T-helper 9 cell (primary cell): ENCODE data around the gene RPTOR.
"Not testable (repeated sequence)": the region's sequence is repeated elsewhere in the genome, so short reads cannot be mapped to it uniquely, and the experiment has no call there.

ENCODE experiments used
- DNase-seq: peaks from one replicate; pipeline ENCODE4 v3.0.0-alpha.2; 2020

The RPTOR gene

DNA sequence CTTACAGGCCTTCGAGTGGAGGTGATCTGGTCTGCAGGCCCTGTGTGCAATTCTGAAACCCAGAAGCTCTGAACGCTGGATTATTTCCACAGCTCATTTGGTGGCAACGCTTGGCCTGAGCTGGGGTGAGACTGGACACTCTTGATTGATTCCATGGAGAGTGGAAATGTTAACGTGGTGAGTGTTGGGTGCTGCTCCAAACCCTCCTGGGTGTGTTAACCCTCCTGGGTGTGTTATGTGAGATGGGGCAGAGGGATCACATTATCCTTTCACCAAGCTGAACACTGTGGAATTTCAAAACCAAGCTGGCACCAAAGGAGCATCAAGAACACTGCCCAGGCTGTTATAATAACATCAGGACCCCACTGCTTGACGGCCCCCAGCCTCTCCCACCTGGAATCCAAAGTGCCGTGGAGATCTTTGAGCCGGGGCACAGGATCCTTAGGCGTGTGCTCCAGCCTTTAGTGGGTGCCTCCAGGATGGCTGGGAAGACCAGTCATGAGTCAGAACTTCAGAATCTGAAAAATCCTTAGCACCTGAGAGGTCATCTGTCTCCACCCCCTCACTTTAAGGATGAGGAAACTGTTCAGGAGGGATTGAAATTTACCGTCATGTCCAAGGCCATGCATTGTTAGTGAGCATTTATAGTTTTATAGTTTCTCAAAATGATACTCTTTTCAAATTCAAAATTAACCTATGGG lies 75.0 kb downstream of the RPTOR start:
- DNase-seq = no peak

DNA sequence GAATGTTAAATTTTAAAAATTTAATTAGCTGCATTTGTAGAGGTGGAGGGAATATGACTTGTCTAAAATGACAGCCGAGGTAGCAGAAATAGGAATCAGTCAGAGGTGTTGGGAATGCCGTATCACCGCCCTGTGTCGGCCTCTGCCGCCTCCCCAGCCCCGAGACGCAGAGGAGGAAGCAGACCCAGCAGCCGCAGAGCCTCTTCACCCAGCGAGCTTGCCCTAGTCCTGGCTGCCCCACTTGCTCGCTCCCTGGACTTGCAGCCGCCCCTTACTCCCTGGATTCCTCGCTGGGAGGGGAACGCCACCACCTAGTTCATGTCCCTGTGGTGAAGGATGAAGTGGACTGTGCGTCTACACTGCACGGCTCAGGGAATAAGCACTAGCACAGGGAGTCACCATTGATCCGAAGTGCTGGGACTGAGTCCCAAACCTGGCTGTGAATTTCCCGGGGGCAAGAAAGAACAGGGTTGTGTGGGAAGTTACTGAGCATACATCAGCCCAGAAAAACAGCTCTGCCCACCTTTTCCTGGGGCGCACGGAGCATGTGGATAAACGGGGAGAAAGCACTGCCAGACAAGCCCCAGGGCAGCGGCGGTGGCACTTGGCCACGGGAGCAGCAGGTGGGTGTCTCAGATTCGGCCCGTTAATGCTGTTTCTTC lies 76.8 kb downstream of the RPTOR start:
- no peak for DNase-seq

DNA sequence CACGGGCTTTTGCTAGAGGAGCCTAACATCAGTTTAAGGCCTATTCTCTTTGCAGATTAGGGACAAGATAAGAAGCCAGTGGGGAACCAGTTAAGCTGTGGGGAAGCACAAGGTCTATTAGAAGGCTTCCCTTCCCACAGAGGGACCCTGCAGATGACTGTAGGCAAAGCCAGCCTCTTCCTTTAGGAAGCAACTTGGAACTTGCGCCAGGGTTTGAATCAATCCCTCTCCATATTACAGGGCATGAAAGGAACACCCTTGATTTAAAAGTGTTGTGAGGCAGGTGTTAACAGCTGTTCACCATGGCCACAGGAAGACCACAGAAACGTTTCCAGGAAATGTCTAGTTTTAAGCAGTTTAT lies 77.3 kb downstream of the RPTOR start:
- no peak for DNase-seq

DNA sequence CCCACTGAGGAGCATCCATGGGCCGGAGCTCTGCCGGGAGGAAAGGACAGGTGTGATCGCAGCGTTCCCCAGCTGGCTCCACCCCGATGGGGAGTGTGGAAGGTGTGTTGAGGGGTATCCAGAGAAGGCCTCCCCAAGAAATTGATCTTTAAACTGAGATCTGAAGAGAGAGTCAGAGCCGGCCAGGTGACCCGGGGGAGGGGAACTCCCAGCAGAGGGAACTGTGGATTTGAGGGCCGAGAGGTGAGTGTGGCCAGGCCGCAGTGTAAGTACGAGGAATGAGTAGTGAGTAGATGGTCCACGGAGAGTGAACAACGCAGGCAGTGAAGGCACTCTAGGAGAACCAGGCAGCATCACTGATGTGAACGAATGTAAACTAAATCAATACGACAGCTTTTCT lies 80.2 kb downstream of the RPTOR start:
- DNase-seq = no peak

- no peak for DNase-seq
Measured at GRCh38 chr17:80625627-80626026, 81.0 kb downstream of the RPTOR start.

DNA sequence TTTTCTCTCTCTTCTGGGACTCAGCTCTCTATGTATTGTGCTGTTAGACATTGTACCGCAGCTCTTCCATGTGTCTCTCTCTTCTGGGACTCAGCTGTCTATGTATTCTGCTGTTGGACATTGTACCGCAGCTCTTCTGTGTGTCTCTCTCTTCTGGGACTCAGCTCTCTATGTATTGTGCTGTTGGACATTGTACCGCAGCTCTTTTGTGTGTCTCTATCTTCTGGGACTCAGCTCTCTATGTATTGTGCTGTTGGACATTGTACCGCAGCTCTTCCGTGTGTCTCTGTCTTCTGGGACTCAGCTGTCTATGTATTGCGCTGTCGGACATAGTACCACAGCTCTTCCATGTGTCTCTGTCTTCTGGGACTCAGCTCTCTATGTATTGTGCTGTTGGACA lies 84.2 kb downstream of the RPTOR start:
- DNase-seq = not testable (repeated sequence)

GRCh38 chr17:80629298-80630028 lies 84.8 kb downstream of the RPTOR start:
- DNase-seq = no peak

GRCh38 chr17:80630560-80631120 lies 86.0 kb downstream of the RPTOR start:
- DNase-seq = no peak

GRCh38 chr17:80631142-80632045 lies 86.8 kb downstream of the RPTOR start:
- no peak for DNase-seq

DNA sequence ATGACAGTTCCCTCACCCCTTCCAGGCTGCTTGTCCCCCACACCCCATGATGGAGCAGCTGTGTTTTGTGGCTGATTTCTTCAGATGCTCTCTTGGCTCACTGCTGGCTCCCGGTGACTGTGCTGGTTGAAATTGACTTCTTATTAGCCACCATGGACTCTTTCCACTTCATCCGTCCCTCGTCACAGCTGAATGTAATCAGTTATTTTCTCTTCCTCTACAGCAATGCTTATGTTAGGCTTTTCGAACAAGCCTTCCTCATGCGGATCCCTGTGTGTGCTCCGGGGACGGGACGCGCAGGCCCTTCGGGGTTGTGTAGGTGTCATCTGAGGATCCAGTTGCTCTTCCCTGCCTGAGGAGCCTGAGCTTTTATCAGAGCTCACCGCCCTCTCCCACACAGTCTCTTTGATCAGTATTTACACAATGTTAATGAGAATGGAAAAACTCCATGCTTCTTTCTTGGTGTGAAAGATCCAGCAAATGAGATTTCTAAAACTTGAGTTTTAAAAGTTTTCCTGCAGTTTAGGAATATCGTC lies 87.5 kb downstream of the RPTOR start:
- DNase-seq = no peak

- DNase-seq = no peak
Measured at GRCh38 chr17:80633207-80633606, 88.6 kb downstream of the RPTOR start.

DNA sequence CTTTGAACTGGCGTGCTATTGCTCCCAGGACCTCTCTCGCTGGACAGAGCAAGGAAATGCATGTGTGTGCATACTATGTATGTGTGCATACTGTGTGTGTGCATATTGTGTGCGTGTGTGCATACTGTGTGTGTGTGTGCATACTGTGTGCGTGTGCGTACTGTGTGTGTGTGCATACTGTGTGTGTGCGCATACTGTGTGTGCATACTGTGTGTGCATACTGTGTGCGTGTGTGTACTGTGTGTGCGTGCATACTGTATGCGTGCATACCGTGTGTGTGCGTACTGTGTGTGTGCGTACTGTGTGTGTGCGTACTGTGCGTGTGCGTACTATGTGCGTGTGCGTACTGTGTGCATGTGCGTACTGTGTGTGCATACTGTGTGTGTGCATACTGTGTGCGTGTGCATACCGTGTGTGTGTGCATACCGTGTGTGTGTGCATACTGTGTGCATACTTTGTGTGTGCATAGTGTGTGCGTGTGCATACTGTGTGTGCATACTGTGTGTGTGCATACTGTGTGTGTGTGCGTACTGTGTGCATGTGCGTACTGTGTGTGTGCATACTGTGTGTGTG lies 89.4 kb downstream of the RPTOR start:
- DNase-seq = no peak

DNA sequence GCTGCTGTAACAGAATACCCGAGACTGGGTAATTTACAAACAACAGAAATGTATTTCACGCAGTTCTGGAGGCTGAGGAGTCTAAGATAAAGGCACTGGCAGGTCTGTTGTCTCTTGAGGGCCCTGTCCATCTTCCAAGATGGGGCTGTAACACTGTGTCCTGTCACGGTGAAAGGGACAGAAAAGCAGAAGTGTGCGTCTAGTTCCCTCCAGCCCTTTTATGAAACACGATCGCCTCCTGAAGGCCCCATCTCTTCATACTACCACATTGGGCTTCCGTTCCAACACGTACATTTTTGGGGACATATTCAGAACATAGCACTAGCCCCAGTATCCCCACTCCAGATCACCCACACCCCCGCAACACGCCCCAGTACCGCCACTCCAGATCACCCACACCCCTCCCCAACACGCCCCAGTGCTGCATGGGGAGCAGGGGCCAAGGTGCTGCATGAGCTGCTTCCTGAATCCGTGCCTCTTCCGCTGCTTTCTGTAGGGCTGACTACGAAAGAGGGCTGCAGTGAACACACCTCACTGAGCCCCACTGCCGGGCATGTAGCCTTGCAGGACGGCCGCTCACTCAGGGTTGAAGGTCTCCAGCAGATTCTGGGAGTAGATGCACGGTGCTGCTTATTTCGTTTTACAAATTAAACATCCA lies 91.9 kb downstream of the RPTOR start:
- no peak for DNase-seq

DNA sequence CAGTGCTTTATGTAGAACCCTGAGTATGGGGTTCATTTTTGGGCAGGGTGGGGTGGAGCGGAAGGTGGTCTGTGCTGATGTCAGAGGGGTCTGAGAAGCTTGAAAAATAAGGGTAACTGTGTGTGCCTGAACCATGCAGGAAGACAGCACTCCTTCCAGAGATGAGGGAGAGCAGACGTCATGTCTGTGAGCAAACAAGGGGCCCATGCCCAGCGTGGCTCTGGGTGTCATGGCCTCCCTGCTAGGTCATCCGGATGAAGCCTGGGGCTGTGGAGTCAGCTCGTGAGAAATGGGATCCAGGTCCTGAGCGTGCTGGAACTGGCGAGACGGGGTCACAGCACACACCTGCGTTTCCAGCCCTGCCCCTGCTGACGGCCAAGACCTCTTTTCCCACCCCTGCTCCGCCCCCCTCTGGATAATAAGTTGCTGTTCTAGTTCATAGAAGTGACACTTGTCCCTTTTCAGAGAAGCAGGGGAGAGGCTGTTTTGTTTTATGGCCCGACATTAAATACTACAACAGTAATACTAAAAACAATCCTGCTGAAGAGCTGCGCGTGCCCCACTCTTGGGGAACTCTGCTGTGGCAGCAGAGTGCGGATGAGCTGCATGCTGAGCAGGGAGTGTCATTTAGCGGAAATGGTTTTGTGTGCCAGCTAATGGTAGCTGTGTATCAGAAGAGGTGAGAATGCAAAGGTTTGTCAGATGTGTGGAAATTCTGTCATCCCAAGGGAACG lies 92.6 kb downstream of the RPTOR start:
- no peak for DNase-seq

DNA sequence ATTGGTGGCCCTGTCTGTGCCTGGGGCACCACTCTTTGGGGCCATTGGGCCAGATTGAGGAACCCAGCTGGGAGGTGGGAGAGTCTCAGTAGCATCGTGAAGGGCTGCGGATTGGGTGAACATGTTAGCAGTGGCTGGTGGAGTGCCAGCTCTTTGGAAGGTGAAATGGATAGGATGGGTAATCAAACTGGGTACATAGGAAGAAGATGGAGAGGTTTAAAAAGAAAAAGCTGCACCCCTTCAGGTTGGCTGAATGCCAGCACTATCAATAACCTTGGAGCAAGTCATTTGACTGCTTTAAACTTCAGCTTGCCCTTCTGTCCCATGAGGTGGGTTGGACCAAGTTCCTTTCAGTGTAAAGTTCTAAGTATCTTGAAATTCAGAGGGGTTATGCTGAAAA lies 95.0 kb downstream of the RPTOR start:
- no peak for DNase-seq

- DNase-seq = no peak
Measured at GRCh38 chr17:80640366-80641084, 95.9 kb downstream of the RPTOR start.

DNA sequence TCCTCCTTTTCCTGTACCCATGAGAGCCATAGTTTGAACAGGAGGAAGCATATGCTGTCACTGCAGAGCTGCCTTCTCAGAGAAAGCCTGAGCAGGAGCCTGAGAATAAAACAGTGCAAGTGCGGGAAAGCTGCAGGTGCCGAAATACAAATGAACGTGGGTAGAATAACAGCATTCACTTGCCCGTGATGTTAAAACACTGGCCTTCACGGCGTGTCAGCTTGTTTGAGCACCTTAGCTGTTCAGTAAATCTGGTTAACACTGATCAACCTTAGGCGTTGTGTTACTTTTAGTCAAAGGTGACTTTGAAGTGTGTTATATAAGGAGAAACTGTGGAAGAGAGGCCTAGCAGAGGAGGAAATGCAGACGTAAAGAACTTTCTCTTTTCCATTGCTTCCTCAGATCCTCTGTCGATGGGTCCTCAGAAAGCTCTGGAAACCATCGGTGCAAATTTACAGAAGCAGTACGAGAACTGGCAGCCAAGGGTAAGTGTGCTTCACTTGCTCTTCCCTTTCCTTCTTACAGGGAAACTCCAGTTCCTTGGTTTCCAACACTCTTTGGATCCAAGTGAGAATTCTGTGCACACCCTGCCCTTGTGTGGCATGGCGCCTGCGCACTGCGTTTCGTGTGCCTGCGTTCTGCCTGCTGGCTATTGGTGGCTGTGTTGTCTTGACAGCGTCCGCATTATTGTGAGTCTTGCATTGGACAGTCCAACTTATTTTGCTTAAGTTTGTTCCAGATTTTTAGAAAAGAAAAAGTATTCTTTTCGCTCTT lies 98.9 kb downstream of the RPTOR start:
- DNase-seq = no peak

DNA sequence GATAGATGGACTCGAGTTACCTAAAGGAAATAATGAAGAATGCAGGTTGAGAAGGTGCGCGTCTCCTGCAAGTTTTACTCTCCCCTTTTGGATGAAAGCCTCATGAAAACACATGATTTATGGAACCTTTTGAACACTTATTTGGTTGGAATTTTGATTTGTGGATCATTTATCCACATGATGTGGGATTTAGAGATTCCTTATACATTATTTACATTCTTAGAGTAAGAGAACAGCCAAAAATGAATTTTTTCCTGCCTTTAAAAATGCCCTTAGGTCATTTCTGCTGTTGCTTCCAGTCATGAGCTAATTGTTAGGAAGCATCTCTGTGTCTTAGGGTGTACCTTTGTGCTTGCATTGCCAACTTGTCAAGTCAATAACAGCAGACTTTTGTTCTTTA lies 99.9 kb downstream of the RPTOR start:
- DNase-seq = no peak

DNA sequence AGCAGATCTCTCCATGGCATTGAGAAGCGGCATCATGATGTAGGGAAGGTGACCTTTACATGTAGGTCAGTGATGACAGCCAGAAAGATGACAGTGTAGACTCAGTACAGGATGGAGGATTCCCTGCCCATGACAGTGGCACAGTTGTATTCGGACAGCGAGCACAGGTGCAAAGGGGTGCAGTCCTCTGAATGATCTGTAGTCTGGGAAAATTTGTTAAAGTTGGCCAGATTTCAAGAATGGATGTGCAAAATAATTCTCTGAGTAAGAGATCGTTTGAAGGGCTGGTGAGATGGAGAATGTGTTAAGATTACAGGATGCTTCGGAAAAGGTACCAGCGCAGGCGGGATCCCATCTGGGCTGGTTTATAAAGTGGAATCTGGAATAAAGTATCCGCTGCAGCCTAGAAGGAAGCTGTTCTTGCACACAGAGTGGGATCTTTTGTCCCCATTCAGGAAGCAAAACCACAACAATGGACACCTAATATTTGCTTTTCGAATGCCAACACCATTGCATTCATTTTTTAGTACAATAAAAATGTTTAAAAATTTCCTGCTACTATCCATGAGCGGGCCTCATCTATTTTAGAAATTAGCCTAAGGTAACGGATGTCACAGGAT lies 101.2 kb downstream of the RPTOR start:
- no peak for DNase-seq
